HCT116 (cell line): ENCODE data around the gene NUP43. TPM values are rescaled to one million over a fixed set of nuclear protein-coding genes. Genes with fewer than 3 reads are reported as not detected.
"Not testable (repeated sequence)": the region's sequence is repeated elsewhere in the genome, so short reads cannot be mapped to it uniquely, and the experiment has no call there.

Experiments
- ATAC-seq: fragments of 200-7000 bp; cut with Tn5 transposase; 2 replicates; pipeline ENCODE4 v1.9.1; 2020; ENCODE audit warnings: mild to moderate bottlenecking, moderate library complexity
- BruUV-seq: library from RNA; stranded (reverse); fragments of 400-500 nt; replicated peaks from 2 replicates; lab custom pipeline; 2021; lab: Mats Ljungman, UMichigan
- CTCF ChIA-PET: fragments of 300-600 bp; sonication (Branson Sonifier 250); formaldehyde crosslinking; loops from one replicate; lab custom pipeline; 2021; ENCODE audit warnings: antibody characterized with exemption; lab: Charles Lee
- POLR2A ChIA-PET: fragments of 300-600, 350-600 bp; sonication (Branson Sonifier 250); formaldehyde crosslinking; loops from one replicate; lab custom pipeline; 2021; ENCODE audit warnings: antibody characterized with exemption; lab: Charles Lee
- RAD21 ChIA-PET, 2 experiments: fragments of 300-600 bp; sonication (Branson Sonifier 250); formaldehyde crosslinking; loops; one replicate each; lab custom pipeline; 2023; ENCODE audit warnings: low total read pairs in 2 of 2; ENCODE audit not compliant: uncharacterized antibody in 2 of 2, unreplicated experiment in 2 of 2, low non-redundant PET in 1 of 2; lab: Charles Lee
- DNase-seq: peaks from one replicate; pipeline ENCODE4 v3.0.0-alpha.2; 2010; ENCODE audit warnings: low read depth, low spot score
- H2AFZ ChIP-seq: fragments of 200-600 bp; shearing (Covaris generic), sonication (generic); 2 replicates; pipeline ENCODE4 v1.6.1; 2017; ENCODE audit warnings: low read depth, mixed run types, mixed read lengths, antibody characterized with exemption, low read length; ENCODE audit not compliant: poor library complexity, severe bottlenecking
- H3K27ac ChIP-seq: 2 replicates; pipeline ENCODE4 v1.5.1; 2012; ENCODE audit warnings: low read depth, low read length
- H3K27me3 ChIP-seq: fragments of 200-600 bp; sonication (generic); 2 replicates; pipeline ENCODE4 v1.6.1; 2016; ENCODE audit warnings: mixed run types, low read length, mixed read lengths; ENCODE audit not compliant: insufficient read depth
- H3K36me3 ChIP-seq, 2 experiments: fragments of 200-500 bp in 1 of 2; fragments of 200-600 bp in 1 of 2; sonication (Bioruptor generic) in 1 of 2; sonication (generic) in 1 of 2; 2 replicates each; pipeline versions ENCODE4 v1.5.1 to v1.6.1; 2014 to 2016; ENCODE audit warnings: low read length in 2 of 2, inconsistent platforms in 1 of 2, mixed read lengths in 1 of 2, mixed run types in 1 of 2; ENCODE audit not compliant: insufficient read depth in 2 of 2, control insufficient read depth in 1 of 2
- H3K4me1 ChIP-seq, 2 experiments: fragments of 200-600 bp in 1 of 2; sonication (generic) in 1 of 2; 2 replicates each; pipeline versions ENCODE4 v1.5.1 to v1.6.1; 2012 to 2017; ENCODE audit warnings: low read length in 2 of 2, inconsistent platforms in 1 of 2, mild to moderate bottlenecking in 1 of 2, mixed read lengths in 1 of 2, mixed run types in 1 of 2, moderate library complexity in 1 of 2; ENCODE audit not compliant: insufficient read depth in 2 of 2, control insufficient read depth in 1 of 2
- H3K4me2 ChIP-seq: fragments of 200-600 bp; sonication (generic); 2 replicates; pipeline ENCODE4 v1.6.1; 2017; ENCODE audit warnings: mixed run types, low read length, mixed read lengths
- H3K4me3 ChIP-seq, 2 experiments: fragments of 200-600 bp in 1 of 2; sonication (generic) in 1 of 2; replicated peaks in 1 of 2; 2 replicates each; pipeline ENCODE4 v1.5.1; 2011 to 2016; ENCODE audit warnings: low read length in 2 of 2, control low read depth in 1 of 2, low read depth in 1 of 2, mild to moderate bottlenecking in 1 of 2, mixed read lengths in 1 of 2, mixed run types in 1 of 2
- H3K79me2 ChIP-seq: fragments of 200-600 bp; sonication (generic); 2 replicates; pipeline ENCODE4 v1.6.1; 2017; ENCODE audit warnings: mild to moderate bottlenecking, mixed run types, low read length, moderate library complexity, mixed read lengths; ENCODE audit not compliant: insufficient read depth
- H3K9ac ChIP-seq: fragments of 200-600 bp; sonication (generic); 2 replicates; pipeline ENCODE4 v1.6.1; 2016; ENCODE audit warnings: low read length, mixed read lengths
- H3K9me2 ChIP-seq: fragments of 200-600 bp; sonication (generic), shearing (Covaris generic); 2 replicates; pipeline ENCODE4 v1.6.1; 2017; ENCODE audit warnings: mixed run types, mild to moderate bottlenecking, moderate library complexity; ENCODE audit not compliant: insufficient read depth
- H3K9me3 ChIP-seq, 2 experiments: fragments of 200-500 bp in 1 of 2; fragments of 200-600 bp in 1 of 2; sonication (Bioruptor generic) in 1 of 2; sonication (generic) in 1 of 2; 2 replicates each; pipeline ENCODE4 v1.6.1; 2014 to 2017; ENCODE audit warnings: low read length in 2 of 2, mixed read lengths in 2 of 2, inconsistent platforms in 1 of 2, low read depth in 1 of 2, mild to moderate bottlenecking in 1 of 2, mixed run types in 1 of 2, moderate library complexity in 1 of 2; ENCODE audit not compliant: control insufficient read depth in 1 of 2, insufficient read depth in 1 of 2
- H4K20me1 ChIP-seq: fragments of 200-600 bp; sonication (generic), shearing (Covaris generic); 2 replicates; pipeline ENCODE4 v1.6.1; 2017; ENCODE audit warnings: mixed run types, mild to moderate bottlenecking, moderate library complexity; ENCODE audit not compliant: insufficient read depth
- CBX3 ChIP-seq: IDR thresholded peaks from 2 replicates; pipeline ENCODE4 v1.6.1; 2012; ENCODE audit warnings: low read depth
- CEBPB ChIP-seq: IDR thresholded peaks from 2 replicates; pipeline ENCODE4 v1.6.1; 2012; ENCODE audit warnings: low read depth
- EGR1 ChIP-seq: IDR thresholded peaks from 2 replicates; pipeline ENCODE4 v1.6.1; 2012; ENCODE audit warnings: low read depth
- ELF1 ChIP-seq: IDR thresholded peaks from 2 replicates; pipeline ENCODE4 v1.6.1; 2012; ENCODE audit warnings: low read depth, borderline replicate concordance
- EZH2phosphoT487 ChIP-seq: fragments of 200-600 bp; IDR thresholded peaks from 2 replicates; pipeline ENCODE4 v1.6.1; 2018; ENCODE audit warnings: antibody characterized with exemption, borderline replicate concordance
- FOSL1 ChIP-seq: IDR thresholded peaks from 2 replicates; pipeline ENCODE4 v1.6.1; 2012; ENCODE audit warnings: low read depth
- POLR2AphosphoS5 ChIP-seq: IDR thresholded peaks from 2 replicates; pipeline ENCODE4 v1.6.1; 2011; ENCODE audit warnings: mild to moderate bottlenecking, low read depth, low read length, moderate library complexity
- RAD21 ChIP-seq: IDR thresholded peaks from 2 replicates; pipeline ENCODE4 v1.6.1; 2012; ENCODE audit warnings: low read depth, mild to moderate bottlenecking
- REST ChIP-seq: IDR thresholded peaks from 2 replicates; pipeline ENCODE4 v1.6.1; 2012; ENCODE audit warnings: low read depth
- SRF ChIP-seq: IDR thresholded peaks from 2 replicates; pipeline ENCODE4 v1.6.1; 2012; ENCODE audit warnings: low read depth
- YY1 ChIP-seq: IDR thresholded peaks from 2 replicates; pipeline ENCODE4 v1.6.1; 2011; ENCODE audit warnings: low read length, low read depth, moderate library complexity, mild to moderate bottlenecking; ENCODE audit not compliant: insufficient replicate concordance; ENCODE audit errors: extremely low read depth
- ZFX ChIP-seq: fragments of 450-650 bp; IDR thresholded peaks from 2 replicates; pipeline ENCODE4 v1.6.1; 2017
- ZNF274 ChIP-seq: fragments of 200-500 bp; sonication (Bioruptor generic); IDR thresholded peaks from 2 replicates; pipeline ENCODE4 v1.6.1; 2014; ENCODE audit warnings: mild to moderate bottlenecking, low read depth, low read length, inconsistent platforms
- intact Hi-C: fragments of 100-400 bp; cut with micrococcal nuclease; formaldehyde crosslinking; loops from 2 replicates; pipeline ENCODE4 v1.10.0; 2022
- total RNA-seq: library from RNA; stranded (reverse); gene quantifications from one replicate; pipeline ENCODE4 v1.2.1, GENCODE V29; 2021; ENCODE audit not compliant: unreplicated experiment
- TF ChIP-seq, protein P1 (sequence below), 3 experiments: fragments of 200-600 bp in 1 of 3; sonication (generic) in 1 of 3; IDR thresholded peaks in 2 of 3; conservative IDR thresholded peaks in 1 of 3; 2 replicates each; pipeline ENCODE4 v1.5.1; 2012 to 2017; ENCODE audit warnings: low read depth in 2 of 3, low read length in 2 of 3, antibody characterized with exemption in 1 of 3, borderline replicate concordance in 1 of 3, control low read depth in 1 of 3, mild to moderate bottlenecking in 1 of 3, mixed read lengths in 1 of 3, mixed run types in 1 of 3, moderate library complexity in 1 of 3; ENCODE audit not compliant: insufficient read depth in 1 of 3

The NUP43 gene
- total RNA-seq, 1 experiment from 2014 or later = 51.0 TPM

DNA sequence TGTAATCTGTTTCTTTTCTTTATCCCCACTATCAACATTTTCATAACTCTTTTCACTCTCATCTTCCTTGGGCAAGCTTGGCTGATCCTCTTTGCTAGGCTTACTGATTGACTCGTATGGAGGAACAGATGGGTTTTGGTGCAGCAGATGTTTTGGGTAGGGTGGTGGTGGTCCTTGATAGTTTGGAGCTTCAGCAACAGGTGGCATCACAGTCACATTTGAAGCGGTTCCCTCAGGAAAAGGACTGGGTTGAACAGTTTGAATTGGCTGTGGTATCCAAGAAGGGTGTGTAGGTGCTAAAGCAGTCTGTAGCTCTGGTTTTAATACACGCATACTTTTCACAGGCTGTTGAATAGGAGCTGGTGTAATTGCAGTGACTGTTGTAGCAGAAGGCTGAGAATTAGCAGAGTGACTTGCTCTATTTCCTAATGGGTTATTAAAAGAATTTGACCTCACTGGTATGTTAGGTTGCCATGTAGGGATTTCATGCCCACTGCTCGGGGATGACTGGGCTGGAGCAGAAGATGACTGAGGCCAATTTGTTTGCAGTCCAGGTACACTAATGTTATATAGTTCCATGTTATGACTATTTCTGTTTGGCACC, 63.0 kb downstream of the NUP43 start (continued):
- TF ChIP-seq FOSL1 (no peak), POLR2AphosphoS5 (no peak), ZNF274 (no peak), ZFX (no peak), YY1 (no peak)

GRCh38 chr6:149681845-149682244, 64.5 kb downstream of the NUP43 start:
- ATAC-seq, CTCF ChIA-PET, H2AFZ ChIP-seq, BruUV-seq, H3K9me2 ChIP-seq, H3K4me2 ChIP-seq, H3K4me1 ChIP-seq, H3K9ac ChIP-seq, POLR2A ChIA-PET, DNase-seq, H3K9me3 ChIP-seq, intact Hi-C loops, H3K27me3 ChIP-seq, H3K27ac ChIP-seq, H3K4me3 ChIP-seq, RAD21 ChIA-PET: not testable (repeated sequence)
- Histone ChIP-seq H3K36me3 (peaks cover 21 to 26% of the 10 kb centered on the region in 2 experiments; a peak in 3 of 4 replicates), H4K20me1 (peaks cover 18% of the 10 kb centered on the region), H3K79me2 (peaks cover 48% of the 10 kb centered on the region)

GRCh38 chr6:149681209-149681608, 65.1 kb downstream of the NUP43 start:
- Histone ChIP-seq H3K27me3 (no peaks in the 10 kb centered on the region), H3K4me1 (no peaks in the 10 kb centered on the region), H4K20me1 (peaks cover 13% of the 10 kb centered on the region), H3K36me3 (peaks cover 25 to 27% of the 10 kb centered on the region in 2 experiments), H3K27ac (no peak overlapping the region), H3K4me3 (no peak overlapping the region), H3K9ac (no peak overlapping the region), H3K9me2 (no peaks in the 10 kb centered on the region), H3K79me2 (peaks cover 46% of the 10 kb centered on the region), H3K9me3 (no peaks in the 10 kb centered on the region), H3K4me2 (no peak overlapping the region), H2AFZ (no peak overlapping the region)
- RAD21 ChIA-PET = no interaction called here
- DNase-seq (no peak), ATAC-seq (no peak)
- POLR2A ChIA-PET = no interaction called here
- intact Hi-C loops = no loop called here
- no TSS peak for BruUV-seq
- CTCF ChIA-PET = no interaction called here
- no peak for TF ChIP-seq CBX3
- TF ChIP-seq SRF = no peak
- TF ChIP-seq EZH2phosphoT487 = no peak
- no peak for TF ChIP-seq EGR1
- TF ChIP-seq, protein P1, sequence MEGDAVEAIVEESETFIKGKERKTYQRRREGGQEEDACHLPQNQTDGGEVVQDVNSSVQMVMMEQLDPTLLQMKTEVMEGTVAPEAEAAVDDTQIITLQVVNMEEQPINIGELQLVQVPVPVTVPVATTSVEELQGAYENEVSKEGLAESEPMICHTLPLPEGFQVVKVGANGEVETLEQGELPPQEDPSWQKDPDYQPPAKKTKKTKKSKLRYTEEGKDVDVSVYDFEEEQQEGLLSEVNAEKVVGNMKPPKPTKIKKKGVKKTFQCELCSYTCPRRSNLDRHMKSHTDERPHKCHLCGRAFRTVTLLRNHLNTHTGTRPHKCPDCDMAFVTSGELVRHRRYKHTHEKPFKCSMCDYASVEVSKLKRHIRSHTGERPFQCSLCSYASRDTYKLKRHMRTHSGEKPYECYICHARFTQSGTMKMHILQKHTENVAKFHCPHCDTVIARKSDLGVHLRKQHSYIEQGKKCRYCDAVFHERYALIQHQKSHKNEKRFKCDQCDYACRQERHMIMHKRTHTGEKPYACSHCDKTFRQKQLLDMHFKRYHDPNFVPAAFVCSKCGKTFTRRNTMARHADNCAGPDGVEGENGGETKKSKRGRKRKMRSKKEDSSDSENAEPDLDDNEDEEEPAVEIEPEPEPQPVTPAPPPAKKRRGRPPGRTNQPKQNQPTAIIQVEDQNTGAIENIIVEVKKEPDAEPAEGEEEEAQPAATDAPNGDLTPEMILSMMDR (IDR thresholded peaks at IDR 0.05 in 2 of 3, conservative IDR thresholded peaks at IDR 0.05 in 1 of 3; ENCODE audit: borderline replicate concordance in 1 of 3, insufficient read depth in 1 of 3, low read depth in 2 of 3, low read length in 2 of 3) = no peak
- TF ChIP-seq RAD21 = no peak
- TF ChIP-seq YY1 = no peak
- TF ChIP-seq ELF1 = no peak
- TF ChIP-seq ZNF274 = no peak
- no peak for TF ChIP-seq CEBPB
- no peak for TF ChIP-seq REST
